Thoracic aorta (tissue), 2 donors: ENCODE measurements around the gene PPP3R2. TPM values are rescaled to one million over a fixed set of nuclear protein-coding genes. Genes with fewer than 3 reads are reported as not detected.
A peak's percentile ranks its signal among the peaks of the same experiment; 100 is the strongest.
"Not testable (repeated sequence)": the region's sequence is repeated elsewhere in the genome, so short reads cannot be mapped to it uniquely, and the experiment has no call there.

ENCODE experiments used
- ATAC-seq: fragments of 150-250 bp; one replicate; pipeline ENCODE4 v1.8.0; 2017; ENCODE audit warnings: low read depth; ENCODE audit not compliant: insufficient number of reproducible peaks, low FRiP score
- DNase-seq: peaks from one replicate; pipeline ENCODE4 v3.0.0-alpha.2; 2020; ENCODE audit warnings: low spot score
- H3K27ac ChIP-seq, 2 donors: fragments of 200-600 bp; sonication (generic); 1 replicate in 1 of 2; 2 replicates in 1 of 2; pipeline ENCODE4 v1.5.1; 2016; ENCODE audit warnings: mild to moderate bottlenecking in 2 of 2, moderate library complexity in 2 of 2
- H3K27me3 ChIP-seq: fragments of 200-600 bp; sonication (generic); replicated peaks from 2 replicates; pipeline ENCODE4 v1.6.0; 2016; ENCODE audit warnings: mild to moderate bottlenecking; ENCODE audit not compliant: insufficient read depth
- H3K36me3 ChIP-seq: fragments of 200-600 bp; sonication (generic); one replicate; pipeline ENCODE4 v1.5.1; 2016
- H3K4me1 ChIP-seq, 2 donors: fragments of 200-600 bp; sonication (generic); 1 replicate in 1 of 2; 2 replicates in 1 of 2; pipeline versions ENCODE4 v1.5.1 to v1.6.0; 2016; ENCODE audit warnings: low read depth in 2 of 2, mild to moderate bottlenecking in 1 of 2; ENCODE audit not compliant: control insufficient read depth in 1 of 2
- H3K4me3 ChIP-seq: fragments of 200-600 bp; sonication (generic); 2 replicates; pipeline ENCODE4 v1.5.1; 2016; ENCODE audit warnings: mild to moderate bottlenecking
- H3K9me3 ChIP-seq: fragments of 200-600 bp; sonication (generic); 2 replicates; pipeline ENCODE4 v1.5.1; 2016
- total RNA-seq, 2 donors: library from RNA; depleted of rRNA; stranded (reverse); fragments of >200 nt; gene quantifications; one replicate each; pipeline versions ENCODE4 v1.1.0 to v1.2.3, GENCODE V29; 2016
- TF ChIP-seq, protein P1 (sequence below): fragments of 200-600 bp; sonication (generic); IDR thresholded peaks from one replicate; pipeline ENCODE4 v1.5.1; 2019; ENCODE audit warnings: antibody characterized with exemption

PPP3R2 gene
- total RNA-seq, 2 donors from 2014 or later, result not detected

GRCh38 chr9:101590901-101591300 is 3.9 kb downstream of the PPP3R2 start:
- no peaks in the 10 kb centered on the region for H3K9me3 ChIP-seq
- no peak overlapping the region for H3K4me3 ChIP-seq
- no peaks in the 10 kb centered on the region for H3K27me3 ChIP-seq
- DNase-seq (no peak), ATAC-seq (no peak)
- H3K36me3 ChIP-seq, result no peaks in the 10 kb centered on the region
- no peaks in the 10 kb centered on the region for H3K4me1 ChIP-seq
- H3K27ac ChIP-seq, result no peak overlapping the region
- TF ChIP-seq, protein P1, sequence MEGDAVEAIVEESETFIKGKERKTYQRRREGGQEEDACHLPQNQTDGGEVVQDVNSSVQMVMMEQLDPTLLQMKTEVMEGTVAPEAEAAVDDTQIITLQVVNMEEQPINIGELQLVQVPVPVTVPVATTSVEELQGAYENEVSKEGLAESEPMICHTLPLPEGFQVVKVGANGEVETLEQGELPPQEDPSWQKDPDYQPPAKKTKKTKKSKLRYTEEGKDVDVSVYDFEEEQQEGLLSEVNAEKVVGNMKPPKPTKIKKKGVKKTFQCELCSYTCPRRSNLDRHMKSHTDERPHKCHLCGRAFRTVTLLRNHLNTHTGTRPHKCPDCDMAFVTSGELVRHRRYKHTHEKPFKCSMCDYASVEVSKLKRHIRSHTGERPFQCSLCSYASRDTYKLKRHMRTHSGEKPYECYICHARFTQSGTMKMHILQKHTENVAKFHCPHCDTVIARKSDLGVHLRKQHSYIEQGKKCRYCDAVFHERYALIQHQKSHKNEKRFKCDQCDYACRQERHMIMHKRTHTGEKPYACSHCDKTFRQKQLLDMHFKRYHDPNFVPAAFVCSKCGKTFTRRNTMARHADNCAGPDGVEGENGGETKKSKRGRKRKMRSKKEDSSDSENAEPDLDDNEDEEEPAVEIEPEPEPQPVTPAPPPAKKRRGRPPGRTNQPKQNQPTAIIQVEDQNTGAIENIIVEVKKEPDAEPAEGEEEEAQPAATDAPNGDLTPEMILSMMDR, result no peak

DNA sequence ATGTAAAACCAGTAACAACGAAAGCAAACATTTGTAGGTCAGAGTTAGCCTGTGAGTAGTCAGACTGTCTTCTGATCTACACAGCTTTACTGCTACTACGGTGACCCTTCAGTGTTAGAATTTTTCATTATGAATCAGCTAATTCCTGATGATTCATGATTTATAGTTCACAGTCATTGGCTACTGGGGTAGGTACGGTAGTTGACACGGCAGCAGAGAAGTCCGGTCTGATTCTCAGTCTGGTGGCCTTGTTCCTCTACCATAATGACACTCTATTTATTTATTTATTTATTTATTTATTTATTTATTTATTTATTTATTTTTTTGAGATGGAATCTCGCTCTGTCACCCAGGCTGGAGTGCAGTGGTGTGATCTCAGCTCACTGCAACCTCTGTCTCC is 4.7 kb downstream of the PPP3R2 start:
- DNase-seq, H3K27ac ChIP-seq, H3K36me3 ChIP-seq, ATAC-seq, H3K27me3 ChIP-seq, H3K4me1 ChIP-seq, H3K4me3 ChIP-seq, H3K9me3 ChIP-seq: not testable (repeated sequence)

GRCh38 chr9:101587332-101588043 is 7.3 kb downstream of the PPP3R2 start:
- Histone ChIP-seq H3K27ac (no peak overlapping the region), H3K4me1 (no peaks in the 10 kb centered on the region), H3K4me3 (no peak overlapping the region), H3K27me3 (no peaks in the 10 kb centered on the region), H3K9me3 (no peaks in the 10 kb centered on the region), H3K36me3 (no peaks in the 10 kb centered on the region)
- DNase-seq (no peak), ATAC-seq (no peak)
- TF ChIP-seq, protein P1, result no peak

DNA sequence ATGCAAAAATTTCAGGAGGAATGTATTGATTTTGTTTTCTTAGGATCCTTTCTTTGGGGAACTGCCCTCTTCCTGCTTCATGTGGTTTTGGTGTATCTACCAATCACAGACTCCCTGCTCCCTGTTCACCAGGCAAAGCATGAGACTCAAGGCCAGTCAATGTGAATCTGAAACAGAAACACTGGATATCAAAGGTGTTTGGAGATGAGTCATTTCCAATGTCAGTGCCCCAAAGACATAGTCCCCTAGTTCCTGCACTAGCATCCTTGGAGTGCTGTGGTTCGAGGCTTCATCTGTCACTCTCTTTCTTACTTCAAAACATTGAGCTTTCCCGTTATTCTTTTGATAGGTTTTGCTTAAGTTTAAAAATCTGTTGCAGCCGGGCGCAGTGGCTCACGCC is 8.1 kb downstream of the PPP3R2 start:
- Histone ChIP-seq H3K27me3 (no peaks in the 10 kb centered on the region), H3K4me3 (no peak overlapping the region), H3K27ac (no peak overlapping the region), H3K4me1 (no peaks in the 10 kb centered on the region), H3K36me3 (no peaks in the 10 kb centered on the region), H3K9me3 (no peaks in the 10 kb centered on the region)
- DNase-seq (no peak), ATAC-seq (no peak)
- TF ChIP-seq, protein P1, result no peak

- no peaks in the 10 kb centered on the region for H3K27me3 ChIP-seq
- H3K4me3 ChIP-seq, result no peak overlapping the region
- no peaks in the 10 kb centered on the region for H3K36me3 ChIP-seq
- H3K9me3 ChIP-seq, result no peaks in the 10 kb centered on the region
- ATAC-seq, result no peak
- TF ChIP-seq, protein P1, result no peak
- peak overlapping the region in 1 of 2 donors; percentile 17 for H3K27ac ChIP-seq
- DNase-seq, result no peak
- H3K4me1 ChIP-seq, result no peaks in the 10 kb centered on the region
Observed at GRCh38 chr9:101585740-101586139, 9.0 kb downstream of the PPP3R2 start.

GRCh38 chr9:101582553-101582952 is 12.2 kb downstream of the PPP3R2 start:
- Histone ChIP-seq H3K27ac (no peak overlapping the region), H3K27me3 (no peaks in the 10 kb centered on the region), H3K4me3 (no peak overlapping the region), H3K36me3 (no peaks in the 10 kb centered on the region), H3K9me3 (no peaks in the 10 kb centered on the region), H3K4me1 (no peaks in the 10 kb centered on the region)
- no peak for DNase-seq
- ATAC-seq, result no peak
- TF ChIP-seq, protein P1, result no peak
